ENCODE data around the gene KPNA6. TPM values are rescaled to one million over a fixed set of nuclear protein-coding genes. Genes with fewer than 3 reads are reported as not detected.

KPNA6 gene
- total and polyA plus RNA-seq, 2 of the 4 experiments (the other 2 are of a cell fraction): 27.0 to 50.7 TPM

GRCh38 chr1:32186077-32186476 lies 78.2 kb downstream of the KPNA6 start:
- intact Hi-C loops (cut with micrococcal nuclease): no loop called here
- dilution Hi-C loops (cut with HindIII; ENCODE audit: low sequenced_read_pairs, unreplicated experiment): no loop called here

More at GRCh38 chr1:32186077-32186476, 78.2 kb downstream of the KPNA6 start:
- in situ Hi-C loops (cut with MboI; ENCODE audit: low sequenced_read_pairs): no loop called here
- ChIA-PET CTCF (no interaction called here), POLR2A (ENCODE audit: unreplicated experiment) (no interaction called here)
- H3K14ac ChIP-seq (replicated peaks; ENCODE audit: low read depth, low read length): 0 out of 2 replicates have a peak overlapping the region, but pooled peaks have one; percentile 23
- no peak overlapping the region for H3K4me3 ChIP-seq (ENCODE audit: insufficient read depth, low read depth, low read length)
- no TSS peak for BruUV-seq (replicated peaks)
- 0 out of 2 replicates have a peak overlapping the region, but pooled peaks have one; percentile 15 for H4K91ac ChIP-seq (ENCODE audit: insufficient read depth, low read depth, low read length)
- peaks cover 35 to 70% of the 10 kb centered on the region in 2 experiments for H3K79me1 ChIP-seq (ENCODE audit: low read depth in 1 of 2, low read length in 2 of 2)
- H2BK5ac ChIP-seq (ENCODE audit: low read depth, low read length, poor library complexity, severe bottlenecking): peak overlapping the region; percentile 57
- no peak overlapping the region for H2AFZ ChIP-seq (replicated peaks; ENCODE audit: low read length, poor library complexity)
- no peak overlapping the region for H3K18ac ChIP-seq (ENCODE audit: low read depth, low read length)
- no peak overlapping the region for H2BK20ac ChIP-seq (ENCODE audit: low read depth, low read length)
- peaks cover 20% of the 10 kb centered on the region for H3K4me1 ChIP-seq (ENCODE audit: control insufficient read depth, insufficient read depth, low read length)
- H3K23ac ChIP-seq (ENCODE audit: low read depth, low read length): peak overlapping the region; percentile 52; the same call in 1 of the 2 replicates
- H4K8ac ChIP-seq (ENCODE audit: low read depth in 2 of 2, low read length in 2 of 2): no peak overlapping the region; a peak in 1 of 4 replicates
- H2BK15ac ChIP-seq (ENCODE audit: low read depth, low read length): no peak overlapping the region
- H3K27ac ChIP-seq (ENCODE audit: insufficient read depth, low read length): peak overlapping the region; percentile 77; the same call in 1 of the 2 replicates
- peaks cover 72% of the 10 kb centered on the region for H3K36me3 ChIP-seq (ENCODE audit: control insufficient read depth, insufficient read depth, low read length)
- H3K27me3 ChIP-seq (ENCODE audit: control insufficient read depth, insufficient read depth, low read length): no peaks in the 10 kb centered on the region
- H3K9ac ChIP-seq (ENCODE audit: low read depth, low read length): no peak overlapping the region
- peak overlapping the region; percentile 60 for H3K4ac ChIP-seq (ENCODE audit: low read depth, low read length)
- DNase-seq: no peak
- no peak for ATAC-seq (ENCODE audit: low read depth)
- H2BK120ac ChIP-seq (ENCODE audit: low read depth, low read length): peak overlapping the region; percentile 14; the same call in 1 of the 2 replicates
- H2AK5ac ChIP-seq (ENCODE audit: low read depth, low read length): no peak overlapping the region
- H3K9me1 ChIP-seq (ENCODE audit: insufficient read depth, low read length): peaks cover 10% of the 10 kb centered on the region; the same call in 1 of the 2 replicates
- H3K56ac ChIP-seq (ENCODE audit: extremely low read depth, insufficient read depth, low read length): no peak overlapping the region
- 84% methylated on average over 2 of the region's 2 CpGs; no CpG with 5 or more reads in 1 of the 2 experiments for whole genome bisulfite sequencing, 2 experiments (ENCODE audit: extremely low coverage in 2 of 2, insufficient read length in 1 of 2)
- no peaks in the 10 kb centered on the region for H3K9me3 ChIP-seq (ENCODE audit: control insufficient read depth, insufficient read depth, low read length)
- no peak overlapping the region for H2AK9ac ChIP-seq (replicated peaks; ENCODE audit: low read depth, low read length, poor library complexity)
- no peak overlapping the region for H4K5ac ChIP-seq (ENCODE audit: low read depth, low read length)
- H3K4me2 ChIP-seq (ENCODE audit: low read depth, low read length): no peak overlapping the region
- peaks cover 46% of the 10 kb centered on the region for H4K20me1 ChIP-seq (ENCODE audit: insufficient read depth, low read length)
- TF ChIP-seq POLR2A (IDR thresholded peaks at IDR 0.05; ENCODE audit: low read depth, low read length) (no peak), NFE2L2 (IDR thresholded peaks at IDR 0.05; ENCODE audit: low read depth, low read length) (no peak), CEBPB (IDR thresholded peaks at IDR 0.05; ENCODE audit: low read depth, low read length) (no peak), SMC3 (IDR thresholded peaks at IDR 0.05; ENCODE audit: low read depth, low read length) (no peak), MAFK (IDR thresholded peaks at IDR 0.05; ENCODE audit: low read depth, low read length) (no peak)

Measured in IMR-90 (cell line).